ENCODE results near the gene SEZ6L2.

GRCh38 chr16:29909391-29909790, 10.0 kb upstream of the SEZ6L2 start:
- TF ChIP-seq CTCF (IDR thresholded peaks at IDR 0.05; ENCODE audit: low read length) (no peak), EZH2 (optimal IDR thresholded peaks at IDR 0.05; ENCODE audit: low read depth, low read length) (no peak), EZH2phosphoT487 (IDR thresholded peaks at IDR 0.05; ENCODE audit: low read length) (no peak)
